HCT116 (cell line): ENCODE measurements around the gene KDM2B. TPM values are rescaled to one million over a fixed set of nuclear protein-coding genes. Genes with fewer than 3 reads are reported as not detected.

Experiments used
- ATAC-seq: fragments of 200-7000 bp; cut with Tn5 transposase; 2 replicates; pipeline ENCODE4 v1.9.1; 2020; ENCODE audit warnings: mild to moderate bottlenecking, moderate library complexity
- BruUV-seq: library from RNA; stranded (reverse); fragments of 400-500 nt; replicated peaks from 2 replicates; lab custom pipeline; 2021; lab: Mats Ljungman, UMichigan
- CTCF ChIA-PET: fragments of 300-600 bp; sonication (Branson Sonifier 250); formaldehyde crosslinking; loops from one replicate; lab custom pipeline; 2021; ENCODE audit warnings: antibody characterized with exemption; lab: Charles Lee
- POLR2A ChIA-PET: fragments of 300-600, 350-600 bp; sonication (Branson Sonifier 250); formaldehyde crosslinking; loops from one replicate; lab custom pipeline; 2021; ENCODE audit warnings: antibody characterized with exemption; lab: Charles Lee
- RAD21 ChIA-PET, 2 experiments: fragments of 300-600 bp; sonication (Branson Sonifier 250); formaldehyde crosslinking; loops; one replicate each; lab custom pipeline; 2023; ENCODE audit warnings: low total read pairs in 2 of 2; ENCODE audit not compliant: uncharacterized antibody in 2 of 2, unreplicated experiment in 2 of 2, low non-redundant PET in 1 of 2; lab: Charles Lee
- DNase-seq: peaks from one replicate; pipeline ENCODE4 v3.0.0-alpha.2; 2010; ENCODE audit warnings: low read depth, low spot score
- H2AFZ ChIP-seq: fragments of 200-600 bp; shearing (Covaris generic), sonication (generic); 2 replicates; pipeline ENCODE4 v1.6.1; 2017; ENCODE audit warnings: low read depth, mixed run types, mixed read lengths, antibody characterized with exemption, low read length; ENCODE audit not compliant: poor library complexity, severe bottlenecking
- H3K27ac ChIP-seq: 2 replicates; pipeline ENCODE4 v1.5.1; 2012; ENCODE audit warnings: low read depth, low read length
- H3K27me3 ChIP-seq: fragments of 200-600 bp; sonication (generic); 2 replicates; pipeline ENCODE4 v1.6.1; 2016; ENCODE audit warnings: mixed run types, low read length, mixed read lengths; ENCODE audit not compliant: insufficient read depth
- H3K36me3 ChIP-seq, 2 experiments: fragments of 200-500 bp in 1 of 2; fragments of 200-600 bp in 1 of 2; sonication (Bioruptor generic) in 1 of 2; sonication (generic) in 1 of 2; 2 replicates each; pipeline versions ENCODE4 v1.5.1 to v1.6.1; 2014 to 2016; ENCODE audit warnings: low read length in 2 of 2, inconsistent platforms in 1 of 2, mixed read lengths in 1 of 2, mixed run types in 1 of 2; ENCODE audit not compliant: insufficient read depth in 2 of 2, control insufficient read depth in 1 of 2
- H3K4me1 ChIP-seq, 2 experiments: fragments of 200-600 bp in 1 of 2; sonication (generic) in 1 of 2; 2 replicates each; pipeline versions ENCODE4 v1.5.1 to v1.6.1; 2012 to 2017; ENCODE audit warnings: low read length in 2 of 2, inconsistent platforms in 1 of 2, mild to moderate bottlenecking in 1 of 2, mixed read lengths in 1 of 2, mixed run types in 1 of 2, moderate library complexity in 1 of 2; ENCODE audit not compliant: insufficient read depth in 2 of 2, control insufficient read depth in 1 of 2
- H3K4me2 ChIP-seq: fragments of 200-600 bp; sonication (generic); 2 replicates; pipeline ENCODE4 v1.6.1; 2017; ENCODE audit warnings: mixed run types, low read length, mixed read lengths
- H3K4me3 ChIP-seq, 2 experiments: fragments of 200-600 bp in 1 of 2; sonication (generic) in 1 of 2; replicated peaks in 1 of 2; 2 replicates each; pipeline ENCODE4 v1.5.1; 2011 to 2016; ENCODE audit warnings: low read length in 2 of 2, control low read depth in 1 of 2, low read depth in 1 of 2, mild to moderate bottlenecking in 1 of 2, mixed read lengths in 1 of 2, mixed run types in 1 of 2
- H3K79me2 ChIP-seq: fragments of 200-600 bp; sonication (generic); 2 replicates; pipeline ENCODE4 v1.6.1; 2017; ENCODE audit warnings: mild to moderate bottlenecking, mixed run types, low read length, moderate library complexity, mixed read lengths; ENCODE audit not compliant: insufficient read depth
- H3K9ac ChIP-seq: fragments of 200-600 bp; sonication (generic); 2 replicates; pipeline ENCODE4 v1.6.1; 2016; ENCODE audit warnings: low read length, mixed read lengths
- H3K9me2 ChIP-seq: fragments of 200-600 bp; sonication (generic), shearing (Covaris generic); 2 replicates; pipeline ENCODE4 v1.6.1; 2017; ENCODE audit warnings: mixed run types, mild to moderate bottlenecking, moderate library complexity; ENCODE audit not compliant: insufficient read depth
- H3K9me3 ChIP-seq, 2 experiments: fragments of 200-500 bp in 1 of 2; fragments of 200-600 bp in 1 of 2; sonication (Bioruptor generic) in 1 of 2; sonication (generic) in 1 of 2; 2 replicates each; pipeline ENCODE4 v1.6.1; 2014 to 2017; ENCODE audit warnings: low read length in 2 of 2, mixed read lengths in 2 of 2, inconsistent platforms in 1 of 2, low read depth in 1 of 2, mild to moderate bottlenecking in 1 of 2, mixed run types in 1 of 2, moderate library complexity in 1 of 2; ENCODE audit not compliant: control insufficient read depth in 1 of 2, insufficient read depth in 1 of 2
- H4K20me1 ChIP-seq: fragments of 200-600 bp; sonication (generic), shearing (Covaris generic); 2 replicates; pipeline ENCODE4 v1.6.1; 2017; ENCODE audit warnings: mixed run types, mild to moderate bottlenecking, moderate library complexity; ENCODE audit not compliant: insufficient read depth
- CBX3 ChIP-seq: IDR thresholded peaks from 2 replicates; pipeline ENCODE4 v1.6.1; 2012; ENCODE audit warnings: low read depth
- CEBPB ChIP-seq: IDR thresholded peaks from 2 replicates; pipeline ENCODE4 v1.6.1; 2012; ENCODE audit warnings: low read depth
- ELF1 ChIP-seq: IDR thresholded peaks from 2 replicates; pipeline ENCODE4 v1.6.1; 2012; ENCODE audit warnings: low read depth, borderline replicate concordance
- EZH2 ChIP-seq: fragments of 200-600 bp; sonication (generic); IDR thresholded peaks from 2 replicates; pipeline ENCODE4 v1.6.1; 2017; ENCODE audit warnings: antibody characterized with exemption, mixed run types
- EZH2phosphoT487 ChIP-seq: fragments of 200-600 bp; IDR thresholded peaks from 2 replicates; pipeline ENCODE4 v1.6.1; 2018; ENCODE audit warnings: antibody characterized with exemption, borderline replicate concordance
- FOSL1 ChIP-seq: IDR thresholded peaks from 2 replicates; pipeline ENCODE4 v1.6.1; 2012; ENCODE audit warnings: low read depth
- JUND ChIP-seq: IDR thresholded peaks from 2 replicates; pipeline ENCODE4 v1.6.1; 2012
- POLR2A ChIP-seq: IDR thresholded peaks from 2 replicates; pipeline ENCODE4 v1.7.0; 2011; ENCODE audit warnings: borderline replicate concordance; ENCODE audit not compliant: insufficient read depth, insufficient read length; ENCODE audit errors: extremely low read depth
- POLR2AphosphoS5 ChIP-seq: IDR thresholded peaks from 2 replicates; pipeline ENCODE4 v1.6.1; 2011; ENCODE audit warnings: mild to moderate bottlenecking, low read depth, low read length, moderate library complexity
- RAD21 ChIP-seq: IDR thresholded peaks from 2 replicates; pipeline ENCODE4 v1.6.1; 2012; ENCODE audit warnings: low read depth, mild to moderate bottlenecking
- SIN3A ChIP-seq: IDR thresholded peaks from 2 replicates; pipeline ENCODE4 v1.6.1; 2012; ENCODE audit warnings: low read depth
- SP1 ChIP-seq: IDR thresholded peaks from 2 replicates; pipeline ENCODE4 v1.6.1; 2012; ENCODE audit warnings: low read depth
- SRF ChIP-seq: IDR thresholded peaks from 2 replicates; pipeline ENCODE4 v1.6.1; 2012; ENCODE audit warnings: low read depth
- TCF7L2 ChIP-seq: IDR thresholded peaks from 2 replicates; pipeline ENCODE4 v1.7.0; 2011; ENCODE audit warnings: borderline replicate concordance, inconsistent platforms; ENCODE audit not compliant: insufficient read depth, insufficient read length; ENCODE audit errors: extremely low read depth
- YY1 ChIP-seq: IDR thresholded peaks from 2 replicates; pipeline ENCODE4 v1.6.1; 2011; ENCODE audit warnings: low read length, low read depth, moderate library complexity, mild to moderate bottlenecking; ENCODE audit not compliant: insufficient replicate concordance; ENCODE audit errors: extremely low read depth
- ZFX ChIP-seq: fragments of 450-650 bp; IDR thresholded peaks from 2 replicates; pipeline ENCODE4 v1.6.1; 2017
- ZNF274 ChIP-seq: fragments of 200-500 bp; sonication (Bioruptor generic); IDR thresholded peaks from 2 replicates; pipeline ENCODE4 v1.6.1; 2014; ENCODE audit warnings: mild to moderate bottlenecking, low read depth, low read length, inconsistent platforms
- intact Hi-C: fragments of 100-400 bp; cut with micrococcal nuclease; formaldehyde crosslinking; loops from 2 replicates; pipeline ENCODE4 v1.10.0; 2022
- total RNA-seq: library from RNA; stranded (reverse); gene quantifications from one replicate; pipeline ENCODE4 v1.2.1, GENCODE V29; 2021; ENCODE audit not compliant: unreplicated experiment
- TF ChIP-seq, protein P1 (sequence below): IDR thresholded peaks from 2 replicates; pipeline ENCODE4 v1.6.1; 2012; ENCODE audit warnings: low read depth
- TF ChIP-seq, protein P2 (sequence below): IDR thresholded peaks from 2 replicates; pipeline ENCODE4 v1.6.1; 2012

Gene KDM2B
- total RNA-seq, 1 experiment from 2014 or later: 36.7 TPM

DNA sequence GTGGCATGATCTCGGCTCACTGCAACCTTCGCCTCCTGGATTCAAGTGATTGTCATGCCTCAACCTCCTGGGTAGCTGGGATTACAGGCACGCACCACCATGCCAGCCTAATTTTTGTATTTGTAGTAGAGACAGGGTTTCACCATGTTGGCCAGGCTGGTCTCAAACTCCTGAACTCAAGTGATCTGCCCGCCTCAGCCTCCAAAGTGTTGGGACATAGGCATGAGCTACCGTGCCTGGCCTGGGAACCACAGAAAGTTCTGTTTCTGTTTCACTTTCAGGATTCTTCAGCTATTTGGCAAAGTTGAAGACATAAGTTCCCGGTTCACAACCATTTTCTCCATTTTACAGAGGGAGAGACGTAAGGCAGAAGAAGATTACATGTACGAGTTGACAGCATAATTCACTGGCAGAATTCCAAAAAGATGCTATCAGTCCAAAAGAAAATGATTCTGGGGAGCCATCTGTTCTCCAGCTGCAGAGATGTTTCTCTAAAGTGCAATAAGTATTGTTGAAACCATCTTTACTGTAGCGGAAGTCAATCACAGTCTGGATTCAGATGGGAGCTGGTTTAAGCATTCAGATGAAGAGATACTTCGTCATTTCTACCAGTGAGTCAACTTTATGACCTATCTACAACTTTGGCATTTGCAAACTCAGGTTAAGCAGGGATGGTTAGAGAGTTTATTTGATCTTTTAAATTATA, 189.1 kb downstream of the KDM2B start:
- Histone ChIP-seq H3K4me1 (peaks cover 0 to 6% of the 10 kb centered on the region in 2 experiments; a peak in 1 of 4 replicates), H4K20me1 (no peaks in the 10 kb centered on the region), H3K4me2 (no peak overlapping the region), H3K9me2 (no peaks in the 10 kb centered on the region), H3K9ac (no peak overlapping the region), H3K36me3 (no peaks in the 10 kb centered on the region), H3K79me2 (no peaks in the 10 kb centered on the region), H3K4me3 (no peak overlapping the region), H2AFZ (no peak overlapping the region), H3K27me3 (no peaks in the 10 kb centered on the region), H3K9me3 (no peaks in the 10 kb centered on the region), H3K27ac (no peak overlapping the region)
- RAD21 ChIA-PET: interaction anchor here in 1 of 2 experiments (0.8 kb wide), 1 partner anchor 8 kb away, joined by 3 read pairs; the partner anchor contains the start of gene RNF34
- CTCF ChIA-PET: no interaction called here
- intact Hi-C loops: no loop called here
- TF ChIP-seq POLR2AphosphoS5: no peak
- no peak for TF ChIP-seq SIN3A
- TF ChIP-seq ZNF274: no peak
- TF ChIP-seq RAD21: no peak
- TF ChIP-seq, protein P1, sequence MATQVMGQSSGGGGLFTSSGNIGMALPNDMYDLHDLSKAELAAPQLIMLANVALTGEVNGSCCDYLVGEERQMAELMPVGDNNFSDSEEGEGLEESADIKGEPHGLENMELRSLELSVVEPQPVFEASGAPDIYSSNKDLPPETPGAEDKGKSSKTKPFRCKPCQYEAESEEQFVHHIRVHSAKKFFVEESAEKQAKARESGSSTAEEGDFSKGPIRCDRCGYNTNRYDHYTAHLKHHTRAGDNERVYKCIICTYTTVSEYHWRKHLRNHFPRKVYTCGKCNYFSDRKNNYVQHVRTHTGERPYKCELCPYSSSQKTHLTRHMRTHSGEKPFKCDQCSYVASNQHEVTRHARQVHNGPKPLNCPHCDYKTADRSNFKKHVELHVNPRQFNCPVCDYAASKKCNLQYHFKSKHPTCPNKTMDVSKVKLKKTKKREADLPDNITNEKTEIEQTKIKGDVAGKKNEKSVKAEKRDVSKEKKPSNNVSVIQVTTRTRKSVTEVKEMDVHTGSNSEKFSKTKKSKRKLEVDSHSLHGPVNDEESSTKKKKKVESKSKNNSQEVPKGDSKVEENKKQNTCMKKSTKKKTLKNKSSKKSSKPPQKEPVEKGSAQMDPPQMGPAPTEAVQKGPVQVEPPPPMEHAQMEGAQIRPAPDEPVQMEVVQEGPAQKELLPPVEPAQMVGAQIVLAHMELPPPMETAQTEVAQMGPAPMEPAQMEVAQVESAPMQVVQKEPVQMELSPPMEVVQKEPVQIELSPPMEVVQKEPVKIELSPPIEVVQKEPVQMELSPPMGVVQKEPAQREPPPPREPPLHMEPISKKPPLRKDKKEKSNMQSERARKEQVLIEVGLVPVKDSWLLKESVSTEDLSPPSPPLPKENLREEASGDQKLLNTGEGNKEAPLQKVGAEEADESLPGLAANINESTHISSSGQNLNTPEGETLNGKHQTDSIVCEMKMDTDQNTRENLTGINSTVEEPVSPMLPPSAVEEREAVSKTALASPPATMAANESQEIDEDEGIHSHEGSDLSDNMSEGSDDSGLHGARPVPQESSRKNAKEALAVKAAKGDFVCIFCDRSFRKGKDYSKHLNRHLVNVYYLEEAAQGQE: no peak
- TF ChIP-seq, protein P2, sequence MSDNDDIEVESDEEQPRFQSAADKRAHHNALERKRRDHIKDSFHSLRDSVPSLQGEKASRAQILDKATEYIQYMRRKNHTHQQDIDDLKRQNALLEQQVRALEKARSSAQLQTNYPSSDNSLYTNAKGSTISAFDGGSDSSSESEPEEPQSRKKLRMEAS: no peak
- no peak for TF ChIP-seq SP1
- TF ChIP-seq TCF7L2: no peak
- TF ChIP-seq YY1: no peak
- TF ChIP-seq ELF1: no peak
- no peak for TF ChIP-seq POLR2A
- no peak for TF ChIP-seq FOSL1
- TF ChIP-seq CBX3: no peak
- TF ChIP-seq CEBPB: no peak
- no peak for TF ChIP-seq EZH2
- TF ChIP-seq ZFX: no peak
- no peak for TF ChIP-seq JUND
- no peak for TF ChIP-seq EZH2phosphoT487
- TF ChIP-seq SRF: no peak
- BruUV-seq: no TSS peak
- ATAC-seq (no peak), DNase-seq (no peak)
- POLR2A ChIA-PET: no interaction called here
